Calu3 (cell line): ENCODE measurements around the gene ZYX. TPM values are rescaled to one million over a fixed set of nuclear protein-coding genes. Genes with fewer than 3 reads are reported as not detected.

Experiments used
- BruUV-seq: library from RNA; stranded (reverse); fragments of 400-500 nt; replicated peaks from 2 replicates; lab custom pipeline; 2021; lab: Mats Ljungman, UMichigan
- CTCF ChIA-PET: fragments of 300-600 bp; sonication (Branson Sonifier 250); formaldehyde crosslinking; loops from one replicate; lab custom pipeline; 2022; ENCODE audit warnings: antibody characterized with exemption; lab: Charles Lee
- DNase-seq: peaks from one replicate; pipeline ENCODE4 v3.0.0; 2022
- H3K27ac Mint-ChIP-seq: one replicate; pipeline ENCODE4 v1.8.0; 2022; ENCODE audit warnings: mixed read lengths; ENCODE audit not compliant: unreplicated experiment
- H3K27me3 Mint-ChIP-seq: one replicate; pipeline ENCODE4 v1.8.0; 2022; ENCODE audit warnings: mixed read lengths; ENCODE audit not compliant: unreplicated experiment
- H3K36me3 Mint-ChIP-seq: one replicate; pipeline ENCODE4 v1.8.0; 2022; ENCODE audit warnings: mild to moderate bottlenecking, moderate library complexity, mixed read lengths; ENCODE audit not compliant: insufficient read depth, unreplicated experiment
- H3K4me1 Mint-ChIP-seq: one replicate; pipeline ENCODE4 v1.8.0; 2022; ENCODE audit warnings: mild to moderate bottlenecking, low read depth, mixed read lengths; ENCODE audit not compliant: unreplicated experiment
- H3K4me3 Mint-ChIP-seq: one replicate; pipeline ENCODE4 v1.8.0; 2022; ENCODE audit warnings: mild to moderate bottlenecking, low read depth, moderate library complexity, mixed read lengths; ENCODE audit not compliant: unreplicated experiment
- H3K9me3 Mint-ChIP-seq: one replicate; pipeline ENCODE4 v1.8.0; 2022; ENCODE audit warnings: low read depth, mixed read lengths; ENCODE audit not compliant: unreplicated experiment
- CTCF ChIP-seq: fragments of 200-600 bp; IDR thresholded peaks from one replicate; pipeline ENCODE4 v1.8.0; 2022; ENCODE audit warnings: antibody characterized with exemption; ENCODE audit not compliant: unreplicated experiment
- intact Hi-C: fragments of 100-400 bp; cut with micrococcal nuclease; formaldehyde crosslinking; loops from one replicate; pipeline ENCODE4 v1.10.0; 2022; ENCODE audit not compliant: unreplicated experiment
- total RNA-seq: library from RNA; stranded (reverse); gene quantifications from 2 replicates; pipeline ENCODE4 v1.2.3, GENCODE V29; 2022

Gene ZYX
- total RNA-seq, 1 experiment from 2014 or later, result 114 TPM

GRCh38 chr7:143375298-143376034 lies 5.7 kb upstream of the ZYX start:
- BruUV-seq, result no TSS peak
- CTCF ChIA-PET, result no interaction called here
- DNase-seq, result no peak
- intact Hi-C loops, result no loop called here
- Mint-ChIP-seq H3K4me3 (no peak overlapping the region), H3K36me3 (peaks cover 14% of the 10 kb centered on the region), H3K27ac (no peak overlapping the region), H3K4me1 (peaks cover 53% of the 10 kb centered on the region), H3K27me3 (no peaks in the 10 kb centered on the region), H3K9me3 (no peaks in the 10 kb centered on the region)
- no peak for TF ChIP-seq CTCF

GRCh38 chr7:143376396-143376795 lies 4.7 kb upstream of the ZYX start:
- H3K4me1 Mint-ChIP-seq, result peaks cover 44% of the 10 kb centered on the region
- H3K27me3 Mint-ChIP-seq, result no peaks in the 10 kb centered on the region
- H3K36me3 Mint-ChIP-seq, result peaks cover 24% of the 10 kb centered on the region
- H3K27ac Mint-ChIP-seq, result no peak overlapping the region
- intact Hi-C loops, result no loop called here
- H3K4me3 Mint-ChIP-seq, result no peak overlapping the region
- no peak for DNase-seq
- BruUV-seq, result no TSS peak
- CTCF ChIA-PET, result no interaction called here
- H3K9me3 Mint-ChIP-seq, result no peaks in the 10 kb centered on the region
- TF ChIP-seq CTCF, result no peak

DNA sequence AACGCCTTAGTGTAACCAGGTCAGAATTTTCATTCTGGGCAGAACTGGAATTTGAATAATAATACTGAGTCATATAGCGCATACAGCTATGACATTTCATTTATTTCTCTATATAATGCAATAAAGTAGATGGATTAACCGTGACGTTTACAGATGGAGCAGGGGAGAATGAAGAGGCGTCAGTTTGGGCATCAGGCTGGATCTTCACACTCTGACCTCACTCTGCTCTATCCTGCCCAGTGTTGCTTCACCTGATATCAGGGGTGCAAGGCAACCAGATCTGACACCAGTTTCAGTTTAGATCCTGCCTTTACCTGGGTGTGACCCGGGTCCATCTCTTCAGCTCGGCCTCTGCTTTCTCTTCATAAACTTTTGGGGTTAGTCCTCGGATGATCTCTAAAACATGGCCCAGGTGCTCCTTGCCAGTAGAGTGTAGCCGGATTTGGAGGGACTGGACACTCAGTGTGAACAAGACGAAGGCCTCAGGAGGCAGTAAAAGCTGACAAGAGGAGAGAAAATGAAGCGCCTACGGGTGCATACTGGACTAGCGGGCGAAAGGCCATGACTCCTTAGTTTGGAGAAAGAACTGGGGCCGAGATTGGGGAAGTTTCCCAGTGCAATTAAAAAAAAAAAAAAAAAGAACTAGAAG lies 1.4 kb upstream of the ZYX start:
- H3K4me1 Mint-ChIP-seq, result peaks cover 30% of the 10 kb centered on the region
- peaks cover 46% of the 10 kb centered on the region for H3K36me3 Mint-ChIP-seq
- TF ChIP-seq CTCF, result no peak
- CTCF ChIA-PET, result interaction anchor here (0.7 to 1.4 kb wide), 17 partner anchors 10 to 1709 kb away, joined by 3 to 12 read pairs (median 5); partner anchors contain the start of genes CASP2 and EPHA1
- intact Hi-C loops, result loop anchor here (2.0 kb wide), 1 partner anchor 49 kb away; no protein-coding TSS in a partner anchor
- no peaks in the 10 kb centered on the region for H3K27me3 Mint-ChIP-seq
- H3K27ac Mint-ChIP-seq, result peak overlapping the region; percentile 98
- no peaks in the 10 kb centered on the region for H3K9me3 Mint-ChIP-seq
- H3K4me3 Mint-ChIP-seq, result peak overlapping the region; percentile 85
- BruUV-seq, result TSS peak; percentile 74
- DNase-seq, result no peak

DNA sequence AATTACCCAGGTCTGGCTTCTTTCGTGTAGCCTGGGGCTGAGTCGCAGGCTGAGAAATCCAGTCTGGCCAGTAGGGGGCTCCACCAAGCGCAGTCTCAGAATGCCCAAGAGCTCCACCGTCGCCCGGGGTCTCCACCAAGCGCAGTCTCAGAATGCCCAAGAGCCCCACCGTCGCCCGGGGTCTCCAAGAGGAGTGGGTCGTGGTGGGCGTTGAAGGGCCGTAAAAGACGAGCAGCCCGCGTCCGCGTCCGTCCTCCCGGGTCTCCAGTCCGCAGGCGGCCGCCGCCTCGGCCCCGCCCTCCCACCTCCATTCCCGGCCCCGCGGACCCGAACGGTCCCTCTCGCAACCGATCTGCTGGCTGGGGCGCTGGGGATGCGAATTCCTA lies 892 bp upstream of the ZYX start:
- H3K4me3 Mint-ChIP-seq, result peak overlapping the region; percentile 85
- peaks cover 25% of the 10 kb centered on the region for H3K4me1 Mint-ChIP-seq
- no TSS peak for BruUV-seq
- H3K27ac Mint-ChIP-seq, result peak overlapping the region; percentile 98
- peak; percentile 87 for DNase-seq
- no peaks in the 10 kb centered on the region for H3K9me3 Mint-ChIP-seq
- TF ChIP-seq CTCF, result peak; percentile 88
- intact Hi-C loops, result loop anchor here (2.0 kb wide), 1 partner anchor 49 kb away; no protein-coding TSS in a partner anchor
- H3K36me3 Mint-ChIP-seq, result peaks cover 46% of the 10 kb centered on the region
- CTCF ChIA-PET, result interaction anchor here (0.7 to 1.4 kb wide), 17 partner anchors 10 to 1709 kb away, joined by 3 to 12 read pairs (median 5); partner anchors contain the start of genes CASP2 and EPHA1
- H3K27me3 Mint-ChIP-seq, result no peaks in the 10 kb centered on the region
